Measurements from ENCODE around the gene PPT1. TPM values are rescaled to one million over a fixed set of nuclear protein-coding genes. Genes with fewer than 3 reads are reported as not detected.
A peak's percentile ranks its signal among the peaks of the same experiment; 100 is the strongest.

PPT1 gene
- total and polyA plus RNA-seq, 2 donors (not counting 3 experiments of a cell fraction or from before 2014, with no cell fraction given) = 58.0 to 131 TPM

GRCh38 chr1:40057310-40058030 lies 39.6 kb downstream of the PPT1 start:
- H3K27ac ChIP-seq (ENCODE audit: insufficient read depth, low read depth, low read length) = no peak overlapping the region
- no peaks in the 10 kb centered on the region for H3K9me3 ChIP-seq (replicated peaks; ENCODE audit: control insufficient read depth, insufficient read depth, low read length)
- H3K9me1 ChIP-seq (replicated peaks; ENCODE audit: control insufficient read depth, extremely low read depth, insufficient read depth, low read length) = no peaks in the 10 kb centered on the region
- FAIRE-seq = no peak
- dilution Hi-C loops (cut with MboI; ENCODE audit: extremely low pct_ligation_motif_present, low sequenced_read_pairs) = no loop called here
- H2AFZ ChIP-seq (ENCODE audit: low read depth, low read length) = no peak overlapping the region
- H4K20me1 ChIP-seq (replicated peaks; ENCODE audit: control insufficient read depth, extremely low read depth, insufficient read depth, low read length) = peaks cover 5% of the 10 kb centered on the region
- intact Hi-C loops (cut with micrococcal nuclease) = no loop called here
- POLR2A ChIA-PET = interaction anchor here (0.5 kb wide), 1 partner anchor 174 kb away, joined by 4 read pairs; no protein-coding TSS in a partner anchor
- H3K27me3 ChIP-seq (ENCODE audit: control insufficient read depth in 2 of 2, insufficient read depth in 2 of 2, low read length in 2 of 2) = no peaks in the 10 kb centered on the region
- H3K4me1 ChIP-seq (ENCODE audit: control insufficient read depth, extremely low read depth, insufficient read depth, low read length) = peaks cover 48% of the 10 kb centered on the region
- CTCF ChIA-PET = interaction anchor here (0.6 to 2.2 kb wide), 6 partner anchors 15 to 347 kb away, joined by 3 to 9 read pairs (median 4); no protein-coding TSS in a partner anchor
- TF ChIP-seq GATA2 (IDR thresholded peaks at IDR 0.05; ENCODE audit: insufficient read depth, insufficient read length, low read depth, low read length) (peak; percentile 43), POLR2A (IDR thresholded peaks at IDR 0.05; ENCODE audit: low read depth, low read length) (no peak)
- H3K79me2 ChIP-seq (ENCODE audit: control insufficient read depth, insufficient read depth, low read length) = peaks cover 84% of the 10 kb centered on the region
- BruUV-seq (replicated peaks) = no TSS peak
- H3K4me3 ChIP-seq (replicated peaks in 1 of 3; ENCODE audit: insufficient read depth in 1 of 3, low read depth in 1 of 3, low read length in 3 of 3) = no peak overlapping the region
- peaks cover 4 to 16% of the 10 kb centered on the region in 2 experiments for H3K36me3 ChIP-seq (ENCODE audit: control insufficient read depth in 2 of 2, extremely low read depth in 1 of 2, insufficient read depth in 2 of 2, low read length in 2 of 2)
- peak overlapping the region; percentile 84 for H3K4me2 ChIP-seq (ENCODE audit: insufficient read depth, low read length)
- peak; percentile 31 for DNase-seq (ENCODE audit: low read depth, low spot score)
- H3K9ac ChIP-seq (replicated peaks; ENCODE audit: extremely low read depth, insufficient read depth, low read length) = no peak overlapping the region

- H3K4me1 ChIP-seq (ENCODE audit: control insufficient read depth, extremely low read depth, insufficient read depth, low read length) = peaks cover 48% of the 10 kb centered on the region
- ChIA-PET POLR2A (interaction anchor here (0.5 kb wide), 1 partner anchor 173 kb away, joined by 4 read pairs; no protein-coding TSS in a partner anchor), CTCF (interaction anchor here (0.7 to 2.2 kb wide), 5 partner anchors 16 to 348 kb away, joined by 3 to 9 read pairs (median 3); partner anchors contain the start of gene CAP1)
- H3K4me3 ChIP-seq (replicated peaks in 1 of 3; ENCODE audit: insufficient read depth in 1 of 3, low read depth in 1 of 3, low read length in 3 of 3) = no peak overlapping the region
- peaks cover 2 to 14% of the 10 kb centered on the region in 2 experiments for H3K36me3 ChIP-seq (ENCODE audit: control insufficient read depth in 2 of 2, extremely low read depth in 1 of 2, insufficient read depth in 2 of 2, low read length in 2 of 2)
- H3K9me1 ChIP-seq (replicated peaks; ENCODE audit: control insufficient read depth, extremely low read depth, insufficient read depth, low read length) = no peaks in the 10 kb centered on the region
- dilution Hi-C loops (cut with MboI; ENCODE audit: extremely low pct_ligation_motif_present, low sequenced_read_pairs) = no loop called here
- intact Hi-C loops (cut with micrococcal nuclease) = no loop called here
- no peaks in the 10 kb centered on the region for H3K27me3 ChIP-seq (ENCODE audit: control insufficient read depth in 2 of 2, insufficient read depth in 2 of 2, low read length in 2 of 2)
- H3K9ac ChIP-seq (replicated peaks; ENCODE audit: extremely low read depth, insufficient read depth, low read length) = no peak overlapping the region
- H3K4me2 ChIP-seq (ENCODE audit: insufficient read depth, low read length) = no peak overlapping the region
- H3K9me3 ChIP-seq (replicated peaks; ENCODE audit: control insufficient read depth, insufficient read depth, low read length) = no peaks in the 10 kb centered on the region
- FAIRE-seq (no peak), DNase-seq (ENCODE audit: low read depth, low spot score) (no peak)
- peaks cover 5% of the 10 kb centered on the region for H4K20me1 ChIP-seq (replicated peaks; ENCODE audit: control insufficient read depth, extremely low read depth, insufficient read depth, low read length)
- H3K27ac ChIP-seq (ENCODE audit: insufficient read depth, low read depth, low read length) = no peak overlapping the region
- TF ChIP-seq MYC (IDR thresholded peaks at IDR 0.05; ENCODE audit: low read depth, low read length) (no peak), JUN (IDR thresholded peaks at IDR 0.05; ENCODE audit: borderline replicate concordance, insufficient read depth, insufficient read length, low read depth) (no peak), MAX (IDR thresholded peaks at IDR 0.05; ENCODE audit: insufficient read depth, insufficient read length) (no peak), CTCF (IDR thresholded peaks at IDR 0.05; ENCODE audit: extremely low read depth in 1 of 2, insufficient read depth in 1 of 2, low read depth in 1 of 2, low read length in 2 of 2) (no peak), POLR2A (IDR thresholded peaks at IDR 0.05; ENCODE audit: low read depth, low read length) (no peak), EZH2 (IDR thresholded peaks at IDR 0.05; ENCODE audit: borderline replicate concordance, low read depth, low read length, severe bottlenecking) (no peak), POLR2AphosphoS5 (IDR thresholded peaks at IDR 0.05; ENCODE audit: insufficient read depth, low read depth, low read length) (no peak), GATA2 (IDR thresholded peaks at IDR 0.05; ENCODE audit: insufficient read depth, insufficient read length, low read depth, low read length) (no peak), FOS (IDR thresholded peaks at IDR 0.05; ENCODE audit: borderline replicate concordance, insufficient read depth, low read length) (no peak)
- no peak overlapping the region for H2AFZ ChIP-seq (ENCODE audit: low read depth, low read length)
- H3K79me2 ChIP-seq (ENCODE audit: control insufficient read depth, insufficient read depth, low read length) = peaks cover 86% of the 10 kb centered on the region
- no TSS peak for BruUV-seq (replicated peaks)
Observed at GRCh38 chr1:40056519-40057309, 40.3 kb downstream of the PPT1 start.

Data from endothelial cell of umbilical vein (primary cell).